HG02852 (cell line): ENCODE results near the gene TADA2A.

Experiments used
- ATAC-seq: cut with Tn5 transposase; IDR thresholded peaks from one replicate; pipeline ENCODE4 v1.9.1; 2021; ENCODE audit warnings: mild to moderate bottlenecking, moderate library complexity; ENCODE audit not compliant: unreplicated experiment

The TADA2A gene

GRCh38 chr17:37406635-37407461 is at the start of gene TADA2A, which contains the start of gene ACACA:
Gene TADA2A, plus strand, starts transcription at chr17:37406886. Its CDS starts 4,480 bp downstream, at chr17:37411366.
Gene ACACA, minus strand, starts transcription at chr17:37406836. Its CDS starts 537 bp downstream, at chr17:37406299.
- peak; percentile 80 for ATAC-seq

- peak; percentile 26 for ATAC-seq
These were observed 48.4 kb upstream of the TADA2A start for GRCh38 chr17:37358098-37358829.

- ATAC-seq = peak; percentile 91
These were observed 47.6 kb upstream of the TADA2A start for GRCh38 chr17:37358830-37359681.

DNA sequence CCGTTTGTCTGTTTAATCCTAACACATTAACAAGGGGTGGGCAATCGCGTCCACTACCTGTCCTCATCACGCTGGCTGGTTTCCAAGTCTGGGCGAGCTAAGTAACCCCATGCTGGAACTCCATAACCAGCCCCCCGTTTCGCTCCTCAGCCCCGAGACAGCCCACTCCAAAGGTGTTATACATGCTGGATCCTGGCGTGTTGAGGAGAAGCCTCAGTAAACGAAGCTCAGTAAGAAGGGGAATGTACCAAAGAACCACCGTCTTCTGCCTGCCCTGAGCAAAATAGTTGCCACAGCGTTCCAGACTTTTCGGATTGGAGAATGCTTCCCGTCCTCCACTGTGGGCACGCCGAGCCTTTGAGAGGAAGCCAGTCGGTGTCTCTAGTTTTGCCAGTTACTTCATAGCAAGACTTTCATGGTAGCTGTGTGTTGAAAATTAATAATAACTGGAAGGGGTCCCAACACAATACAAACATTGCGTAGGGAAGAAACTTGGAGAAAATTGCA is 47.0 kb upstream of the TADA2A start:
- no peak for ATAC-seq

- no peak for ATAC-seq
These were observed 46.1 kb upstream of the TADA2A start for GRCh38 chr17:37360632-37361031.

DNA sequence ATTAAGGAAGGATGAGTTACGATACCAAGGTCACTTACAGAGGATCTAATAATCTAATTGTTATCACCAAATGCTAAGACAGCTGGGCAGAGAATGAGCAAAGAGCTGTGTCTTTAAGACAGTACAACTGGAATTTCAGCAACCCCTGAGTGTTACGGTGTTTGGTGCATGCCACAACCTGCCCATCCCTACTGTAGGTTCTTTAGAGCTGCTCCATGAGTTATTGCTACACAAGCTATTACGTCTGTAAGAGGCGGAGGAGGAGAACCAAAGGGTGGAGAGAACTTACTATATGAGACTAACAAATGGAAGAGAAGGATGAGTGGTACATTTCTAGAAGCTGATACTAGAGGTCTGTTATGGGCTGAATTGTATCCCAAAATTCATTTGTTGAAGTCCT is 45.1 kb upstream of the TADA2A start:
- no peak for ATAC-seq

DNA sequence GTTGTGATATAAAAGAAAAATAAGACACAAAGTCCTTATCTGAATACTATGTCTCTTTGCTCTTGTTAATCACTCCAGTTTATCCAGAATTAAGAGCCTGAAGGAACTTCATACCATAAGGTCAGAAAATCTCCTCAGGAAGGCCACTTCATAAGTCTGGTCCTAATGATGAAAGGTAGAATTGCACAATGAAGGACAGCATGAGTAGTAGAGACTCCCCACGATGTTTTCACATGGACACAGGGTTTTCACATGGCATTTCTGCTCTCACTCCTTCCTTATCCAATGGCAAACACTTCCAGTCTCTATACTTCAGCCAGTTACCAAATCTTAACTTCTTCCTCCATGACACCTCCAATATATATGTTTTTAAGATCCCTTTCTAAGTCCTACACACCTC is 41.1 kb upstream of the TADA2A start:
- no peak for ATAC-seq

DNA sequence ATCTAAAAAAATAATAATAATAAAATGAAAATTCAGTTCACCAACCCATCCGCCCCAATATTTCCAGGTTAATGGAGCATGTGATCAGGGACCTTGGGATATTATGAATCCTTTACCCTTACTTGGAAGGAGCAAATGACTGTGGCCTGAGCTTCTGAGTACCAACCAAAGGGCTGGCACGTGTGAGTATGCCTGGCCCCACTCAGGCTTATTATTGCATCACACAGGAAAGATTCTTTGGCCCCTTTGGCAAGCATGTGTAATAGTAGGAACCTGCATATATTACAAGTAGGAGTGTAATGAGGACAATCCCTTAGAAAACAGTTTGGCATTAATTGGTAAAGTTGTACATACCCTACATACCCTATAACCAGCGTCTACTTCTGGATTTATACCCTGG is 38.1 kb upstream of the TADA2A start:
- ATAC-seq = no peak

- ATAC-seq = no peak
These were observed 33.0 kb upstream of the TADA2A start for GRCh38 chr17:37373530-37374159.

DNA sequence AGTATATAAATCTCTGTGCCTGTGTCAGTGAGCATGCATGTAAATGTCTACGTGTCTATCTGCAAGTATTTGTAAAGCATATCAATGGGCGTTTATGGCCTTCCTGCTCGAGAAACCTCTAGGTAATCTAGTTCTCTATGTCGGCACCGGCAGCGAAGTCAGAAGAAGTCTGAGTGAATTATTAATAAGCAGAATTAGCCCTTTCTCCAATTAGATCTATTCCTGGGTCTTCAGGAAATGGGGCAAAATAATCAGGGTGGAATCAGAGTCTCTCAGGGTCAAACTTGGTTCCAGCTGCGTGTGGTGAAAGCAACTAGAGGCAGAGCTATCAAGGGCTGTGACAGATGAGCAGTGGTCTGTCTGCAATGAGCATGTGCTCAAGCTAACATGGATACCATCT is 31.0 kb upstream of the TADA2A start, which contains the start of gene C17orf78:
C17orf78 (plus strand) TSS at position 280 of the 400 bp plus-strand sequence; CDS start at position 388, 108 bp downstream.
- ATAC-seq = no peak

- no peak for ATAC-seq
These were observed 24.6 kb upstream of the TADA2A start for GRCh38 chr17:37382056-37382455.

GRCh38 chr17:37384560-37385149 is 22.0 kb upstream of the TADA2A start:
- no peak for ATAC-seq

GRCh38 chr17:37385474-37385990 is 21.2 kb upstream of the TADA2A start:
- ATAC-seq = no peak

- no peak for ATAC-seq
These were observed 20.2 kb upstream of the TADA2A start for GRCh38 chr17:37386462-37386861.

- ATAC-seq = no peak
These were observed 18.4 kb upstream of the TADA2A start for GRCh38 chr17:37388266-37388665.

DNA sequence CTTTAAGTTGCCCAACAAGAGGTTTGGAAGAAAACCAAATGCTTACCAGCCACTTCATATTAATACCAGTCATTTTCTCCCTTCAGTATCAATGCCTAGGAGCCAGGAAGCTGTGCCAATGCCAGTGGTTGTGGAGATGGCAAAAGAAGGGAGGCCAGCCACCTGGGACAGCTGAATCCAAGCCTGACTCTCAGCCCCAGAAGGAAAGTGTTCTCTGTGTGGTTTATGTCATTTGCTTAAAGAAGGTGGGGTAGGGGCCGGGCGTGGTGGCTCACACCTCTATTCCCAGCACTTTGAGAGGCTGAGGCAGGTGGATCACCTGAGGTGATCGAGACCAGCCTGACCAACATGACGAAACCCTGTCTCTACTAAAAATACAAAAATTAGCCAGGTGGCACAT is 17.5 kb upstream of the TADA2A start:
- no peak for ATAC-seq

- ATAC-seq = no peak
These were observed 15.5 kb upstream of the TADA2A start for GRCh38 chr17:37391146-37391545.

DNA sequence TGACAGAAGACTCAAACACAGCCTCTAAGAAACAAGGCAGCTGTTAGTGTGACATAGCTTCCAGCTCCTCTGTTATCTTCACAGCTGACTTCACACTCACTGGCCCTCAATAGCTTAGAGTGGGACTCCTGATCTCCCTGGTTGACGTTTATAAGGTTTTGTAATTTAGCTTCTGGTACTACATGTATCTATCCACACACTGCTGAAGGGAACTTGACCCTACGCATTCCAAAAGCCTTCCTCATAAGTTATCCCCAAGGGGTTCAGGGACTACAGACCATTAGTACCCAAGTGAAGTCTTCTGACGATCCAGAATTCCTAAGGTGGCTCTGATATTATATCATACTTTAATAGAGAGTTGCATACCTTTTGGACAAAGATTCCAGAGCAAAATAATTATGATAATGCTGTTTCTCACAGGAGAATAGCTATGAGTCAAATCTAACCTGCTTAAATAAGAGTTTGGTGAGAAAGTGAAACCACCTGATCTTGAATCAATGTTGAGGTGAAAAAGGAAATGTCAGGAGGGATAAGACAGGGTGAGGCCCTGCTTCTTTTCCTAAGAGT is 14.6 kb upstream of the TADA2A start:
- no peak for ATAC-seq

- ATAC-seq = no peak
These were observed 13.3 kb upstream of the TADA2A start for GRCh38 chr17:37393352-37393751.
